HG03565 (cell line): ENCODE data around the gene OTOP1.
"Not testable (repeated sequence)": the region's sequence is repeated elsewhere in the genome, so short reads cannot be mapped to it uniquely, and the experiment has no call there.

Experiments used
- ATAC-seq: cut with Tn5 transposase; IDR thresholded peaks from one replicate; pipeline ENCODE4 v1.9.1; 2021; ENCODE audit warnings: mild to moderate bottlenecking, moderate library complexity; ENCODE audit not compliant: unreplicated experiment

The OTOP1 gene

GRCh38 chr4:4233610-4234009, 6.9 kb upstream of the OTOP1 start:
- ATAC-seq: no peak

- no peak for ATAC-seq
These were observed 1.6 kb upstream of the OTOP1 start for GRCh38 chr4:4228356-4228668.

- ATAC-seq: no peak
These were observed 1.0 kb upstream of the OTOP1 start for GRCh38 chr4:4227510-4228355.

GRCh38 chr4:4225915-4226605, 669 bp downstream of the OTOP1 start:
- no peak for ATAC-seq

GRCh38 chr4:4217113-4217512, 9.6 kb downstream of the OTOP1 start:
- no peak for ATAC-seq

- ATAC-seq: no peak
These were observed 10.1 kb downstream of the OTOP1 start for GRCh38 chr4:4216648-4217047.

- ATAC-seq: not testable (repeated sequence)
These were observed 13.1 kb downstream of the OTOP1 start for GRCh38 chr4:4213674-4214073.

GRCh38 chr4:4206204-4206603, 20.5 kb downstream of the OTOP1 start:
- ATAC-seq: no peak

GRCh38 chr4:4204401-4204745, 22.4 kb downstream of the OTOP1 start:
- ATAC-seq: no peak

GRCh38 chr4:4203688-4204400, 22.9 kb downstream of the OTOP1 start:
- no peak for ATAC-seq

- ATAC-seq: no peak
These were observed 24.2 kb downstream of the OTOP1 start for GRCh38 chr4:4202510-4202909.

- no peak for ATAC-seq
These were observed 26.1 kb downstream of the OTOP1 start for GRCh38 chr4:4200624-4201023.

GRCh38 chr4:4195354-4195753, 31.4 kb downstream of the OTOP1 start:
- no peak for ATAC-seq

- ATAC-seq: not testable (repeated sequence)
These were observed 38.2 kb downstream of the OTOP1 start for GRCh38 chr4:4188557-4188956.

GRCh38 chr4:4185528-4185927, 41.2 kb downstream of the OTOP1 start:
- ATAC-seq: no peak

- ATAC-seq: no peak
These were observed 43.7 kb downstream of the OTOP1 start for GRCh38 chr4:4182835-4183568.

- ATAC-seq: no peak
These were observed 56.1 kb downstream of the OTOP1 start for GRCh38 chr4:4170596-4171150.

GRCh38 chr4:4167981-4168780, 58.5 kb downstream of the OTOP1 start:
- ATAC-seq: not testable (repeated sequence)

GRCh38 chr4:4166986-4167385, 59.7 kb downstream of the OTOP1 start:
- ATAC-seq: not testable (repeated sequence)
